CD4-positive, alpha-beta T cell treated with Interleukin-10 for 1 hour (primary cell): ENCODE data around the gene CCDC15.
A peak's percentile ranks its signal among the peaks of the same experiment; 100 is the strongest.

Source experiments
- DNase-seq: peaks from one replicate; pipeline ENCODE4 v3.0.0-alpha.2; 2020

The CCDC15 gene

DNA sequence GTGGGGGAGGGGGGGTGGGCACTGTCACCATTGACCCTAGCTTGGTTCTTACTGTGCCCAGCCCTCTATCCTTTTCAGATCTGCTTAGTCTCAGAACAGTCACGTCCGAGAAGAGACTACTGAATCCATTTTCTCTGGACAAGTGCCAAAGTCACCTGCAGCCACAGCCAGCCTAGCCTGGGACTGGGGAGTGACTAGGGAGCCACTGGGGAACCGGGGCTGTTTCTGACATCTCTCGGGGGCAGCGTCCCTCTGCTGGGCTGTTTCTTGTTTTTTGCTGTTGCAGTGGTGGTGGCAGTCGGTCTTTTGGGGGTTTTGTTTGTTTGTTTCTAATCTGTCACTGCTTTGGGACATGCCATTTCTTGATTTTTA is 117.8 kb downstream of the CCDC15 start:
- no peak for DNase-seq

DNA sequence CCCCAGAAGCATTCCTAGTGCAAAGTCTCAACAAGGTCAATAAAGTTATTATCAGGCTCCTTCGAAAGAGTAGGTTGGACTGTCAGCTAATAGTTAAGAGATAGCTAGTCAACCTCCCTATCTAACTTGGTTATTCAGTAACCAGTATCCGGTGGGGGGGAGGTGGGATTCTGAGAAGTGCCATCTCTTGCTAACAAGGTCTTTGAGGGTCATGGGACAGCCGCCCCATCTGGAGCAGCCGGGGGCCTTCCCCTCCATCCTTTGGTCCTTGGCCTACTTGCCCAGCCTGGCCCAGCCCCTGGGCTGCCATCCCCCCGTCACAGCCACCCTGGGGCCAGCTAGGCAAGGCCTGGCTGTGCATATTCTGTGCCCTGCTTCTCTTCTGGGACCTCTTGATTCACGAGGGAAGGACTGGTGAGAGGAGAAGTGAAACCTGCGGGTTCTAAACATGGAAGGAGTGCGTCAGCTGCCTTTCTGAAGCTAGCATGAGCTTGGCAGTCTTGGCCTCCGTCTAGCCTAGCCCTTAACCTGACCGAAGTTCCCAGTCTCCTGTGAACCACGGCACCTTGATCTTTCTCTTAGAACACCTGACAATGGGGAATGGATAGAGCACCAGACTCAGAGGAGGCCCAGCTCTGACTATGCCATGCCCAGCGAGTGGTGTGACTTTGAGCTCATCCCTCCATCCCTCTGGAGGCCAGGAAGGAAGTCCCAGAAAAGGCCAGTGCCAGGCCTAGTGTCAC is 118.4 kb downstream of the CCDC15 start:
- DNase-seq, result peak; percentile 15

DNA sequence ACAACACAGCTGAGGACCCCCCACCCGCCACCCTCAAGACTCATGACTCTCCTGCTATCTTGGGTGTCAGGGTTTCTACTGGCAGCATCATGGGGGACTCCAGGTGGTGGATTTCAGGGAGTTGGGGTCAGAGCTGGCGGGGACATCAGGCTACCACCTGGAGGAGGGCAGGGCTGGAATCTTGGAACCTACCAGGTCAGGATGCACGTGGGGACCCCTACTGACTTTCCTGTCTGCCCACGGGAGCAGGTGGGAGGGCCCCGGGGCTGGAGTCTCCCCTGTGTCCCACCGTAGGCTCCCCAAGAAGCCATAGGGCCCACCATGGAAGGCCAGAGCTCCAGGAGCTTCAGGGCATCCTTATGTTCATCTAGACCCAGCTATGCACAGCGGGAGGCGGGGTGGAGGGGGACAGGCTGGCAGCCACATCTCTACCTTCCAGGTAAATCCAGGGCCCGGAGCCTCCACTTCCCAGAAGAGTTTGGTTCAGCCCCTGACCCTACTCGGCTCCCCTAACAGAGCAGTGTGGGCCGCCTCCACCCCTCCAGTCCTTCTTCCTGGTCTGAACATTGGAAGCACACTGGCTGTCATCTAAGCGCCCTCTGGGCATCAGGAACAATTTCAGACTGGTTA is 119.1 kb downstream of the CCDC15 start:
- no peak for DNase-seq

DNA sequence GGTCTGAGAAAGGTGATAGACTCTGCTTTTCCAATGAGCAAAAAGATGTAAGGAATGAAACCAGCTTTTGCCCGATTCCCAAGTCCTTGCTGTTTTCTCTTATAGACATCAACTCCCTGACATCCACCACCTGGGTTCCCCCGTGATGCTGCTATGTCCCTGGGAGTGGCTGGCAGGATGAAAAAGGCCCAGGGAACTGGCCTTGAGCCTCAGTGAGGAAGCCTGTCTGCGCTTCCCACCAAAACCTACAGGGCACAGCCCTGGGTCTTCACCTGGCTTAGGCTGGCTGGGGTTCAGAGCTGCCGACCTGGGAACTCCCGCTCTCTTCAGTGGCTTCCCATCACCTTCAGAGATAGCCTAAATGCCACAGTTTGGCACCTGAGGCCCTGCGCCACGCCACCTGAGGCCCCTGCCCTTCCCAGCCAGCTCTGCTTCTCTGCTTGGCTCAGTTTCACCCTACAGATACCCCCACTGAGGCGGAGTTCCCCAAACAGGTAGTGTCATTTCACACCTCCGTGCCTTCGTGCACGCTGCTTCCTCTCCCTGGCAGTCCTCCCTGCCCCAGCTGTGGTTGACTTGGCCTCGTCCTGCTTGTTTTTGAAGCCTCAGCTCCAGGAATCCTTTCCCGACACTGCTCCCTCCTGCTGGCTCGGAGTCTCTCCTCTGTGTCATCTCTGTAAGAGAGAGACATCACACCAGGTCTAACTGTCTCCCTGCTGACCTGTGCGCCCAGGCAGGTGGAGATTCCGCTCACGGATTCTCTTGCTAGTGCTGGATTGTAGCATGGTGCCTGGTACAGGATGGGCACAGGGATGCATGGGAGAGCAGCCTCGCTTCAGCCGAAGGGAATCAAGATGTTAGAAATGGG is 119.8 kb downstream of the CCDC15 start:
- DNase-seq, result no peak

DNA sequence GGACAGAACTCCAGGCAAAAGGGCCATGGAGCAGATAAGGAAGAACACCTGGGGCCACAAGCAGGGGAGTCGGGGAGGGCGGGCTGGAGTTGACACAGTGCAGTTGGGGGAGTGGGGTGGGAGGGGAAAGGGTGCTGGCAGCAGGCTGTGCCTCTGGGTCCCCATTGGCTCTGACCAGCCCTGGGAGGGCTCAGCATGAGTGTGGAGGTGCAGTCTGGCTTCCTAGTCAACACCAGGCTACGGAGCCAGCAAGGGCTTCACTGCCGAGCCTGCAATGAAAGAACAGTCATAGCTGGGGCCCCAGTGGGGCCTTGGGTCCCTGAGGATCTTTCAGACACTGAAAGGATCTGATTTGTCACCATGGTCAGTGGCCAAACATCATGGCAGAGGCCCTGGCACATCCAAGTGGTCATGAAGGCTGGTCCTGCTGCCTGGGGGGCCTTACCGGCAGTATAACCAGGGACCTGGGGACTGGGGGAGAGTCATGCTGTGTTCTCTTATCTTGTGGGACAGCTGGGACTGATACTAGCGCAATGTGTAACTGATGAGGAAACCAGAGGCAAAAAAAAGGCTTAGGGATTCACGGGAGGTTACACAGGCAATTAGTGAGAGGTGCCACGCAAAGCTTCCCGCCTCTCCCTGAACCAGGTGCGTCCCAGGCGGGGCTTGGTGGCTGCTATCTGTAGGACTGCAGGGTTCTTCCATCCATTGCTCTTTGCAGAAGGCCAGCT is 120.7 kb downstream of the CCDC15 start:
- DNase-seq, result no peak

DNA sequence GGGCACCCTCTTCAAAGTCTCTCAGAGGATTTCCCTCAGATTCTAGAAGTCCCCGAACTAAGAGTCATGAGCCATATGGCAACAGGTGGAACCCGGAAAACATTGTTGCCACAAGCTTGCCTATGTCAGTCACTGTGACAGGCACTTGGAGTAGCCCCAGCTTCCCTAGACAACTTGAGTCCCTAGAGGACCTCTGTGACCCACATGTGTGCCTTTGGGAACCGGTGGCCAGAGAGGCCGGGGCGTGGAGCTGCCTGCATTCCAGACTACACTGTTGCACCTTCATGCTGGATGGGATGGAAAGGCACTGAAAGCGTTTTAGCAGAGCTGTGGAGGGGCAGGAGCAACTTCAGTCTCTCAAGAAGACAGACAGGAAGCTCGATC is 121.2 kb downstream of the CCDC15 start:
- no peak for DNase-seq

DNA sequence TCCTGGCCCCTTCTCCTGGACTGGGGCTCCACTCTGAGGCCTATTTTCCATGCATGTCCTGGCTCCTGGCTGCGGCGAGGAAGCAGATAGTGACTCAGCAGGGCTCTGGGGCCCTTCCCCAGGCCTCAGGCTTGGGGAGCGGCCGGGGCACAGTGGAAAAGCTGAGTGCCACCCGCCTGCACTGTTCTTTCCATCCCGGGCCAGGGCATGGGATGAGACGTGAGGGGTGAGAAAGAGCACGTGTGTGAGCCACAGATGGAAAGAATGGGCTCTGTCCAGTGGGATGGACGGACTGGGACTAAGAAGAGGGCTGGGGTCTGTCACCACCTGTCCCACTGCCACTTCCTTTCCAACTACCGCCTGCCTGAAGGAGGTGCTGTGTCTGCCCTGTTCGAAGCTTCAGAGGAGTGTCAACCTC is 121.9 kb downstream of the CCDC15 start:
- DNase-seq, result no peak

DNA sequence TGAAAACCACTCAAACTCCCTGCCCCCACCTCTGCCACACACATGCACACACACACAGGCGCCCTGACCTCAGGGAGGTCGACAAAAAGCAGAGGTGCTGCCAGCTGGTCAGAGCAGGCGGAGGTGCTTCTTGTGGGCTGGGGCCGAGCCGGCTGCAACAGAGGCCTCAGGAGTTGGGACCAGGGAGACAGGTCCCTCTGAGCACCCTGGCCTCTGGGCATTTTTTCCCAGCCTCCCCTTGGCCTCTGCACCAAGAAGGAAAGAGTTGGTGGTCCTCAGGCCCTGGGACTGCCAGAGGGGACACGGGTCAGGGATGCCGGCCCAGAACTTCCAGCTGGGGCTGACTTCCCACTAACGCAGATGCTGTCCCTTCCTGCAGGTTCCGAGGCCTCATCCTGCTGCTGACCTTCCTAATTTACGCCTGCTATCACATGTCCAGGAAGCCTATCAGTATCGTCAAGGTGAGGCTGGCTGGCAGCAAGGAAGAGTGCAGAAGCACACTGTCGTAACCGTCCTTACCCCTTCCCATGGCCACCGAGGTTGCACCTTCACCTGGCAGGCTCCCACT is 122.5 kb downstream of the CCDC15 start:
- DNase-seq, result no peak

DNA sequence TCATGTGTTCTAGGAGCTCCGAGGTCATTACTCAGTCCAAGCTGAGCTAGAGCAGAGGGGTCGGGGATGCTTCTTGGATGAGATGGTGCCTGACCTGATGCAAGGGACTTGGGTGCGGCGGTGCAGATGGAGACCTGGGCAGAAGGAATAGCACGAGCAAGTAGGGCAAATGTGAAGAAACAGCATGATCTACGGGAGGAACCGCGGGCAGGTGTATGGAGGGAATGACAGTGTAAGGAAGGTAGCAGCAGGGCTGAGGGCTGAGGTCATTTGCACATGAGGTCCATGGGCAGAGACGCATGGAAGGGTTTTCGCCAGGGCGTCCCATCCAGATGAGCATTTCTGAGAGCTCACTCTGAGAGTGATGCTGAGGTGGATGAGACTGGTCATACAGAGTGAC is 124.0 kb downstream of the CCDC15 start:
- DNase-seq, result no peak

DNA sequence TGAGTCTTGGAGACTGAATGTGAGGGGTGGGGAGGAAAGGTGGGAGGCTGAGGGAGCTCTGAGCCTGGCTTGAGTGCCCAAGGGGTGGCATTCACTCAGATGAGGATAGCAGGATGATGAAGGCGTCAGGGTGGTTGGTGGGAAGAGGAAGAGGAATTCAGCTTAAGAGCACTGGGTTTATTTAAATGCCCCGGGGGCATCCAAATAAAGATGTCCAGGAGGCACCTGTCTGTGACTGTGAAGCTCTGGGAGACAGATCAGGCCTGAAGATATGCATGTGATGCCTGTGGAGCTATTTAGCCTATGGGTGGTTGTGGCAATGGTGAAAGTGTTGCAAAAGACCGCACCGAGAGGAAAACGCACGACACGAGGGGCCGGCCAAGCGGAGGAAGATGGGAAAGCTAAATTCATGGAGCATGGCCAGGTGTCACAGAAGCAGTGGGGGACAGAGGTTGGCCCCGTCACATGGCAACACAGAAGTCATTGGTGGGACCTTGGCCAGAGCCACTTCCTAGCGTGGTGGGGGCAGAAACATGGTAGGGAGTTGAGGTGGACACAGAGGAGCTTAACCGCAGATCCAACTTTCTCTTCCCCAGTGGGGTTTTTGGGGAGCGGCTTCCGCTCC is 124.6 kb downstream of the CCDC15 start:
- DNase-seq, result no peak

DNA sequence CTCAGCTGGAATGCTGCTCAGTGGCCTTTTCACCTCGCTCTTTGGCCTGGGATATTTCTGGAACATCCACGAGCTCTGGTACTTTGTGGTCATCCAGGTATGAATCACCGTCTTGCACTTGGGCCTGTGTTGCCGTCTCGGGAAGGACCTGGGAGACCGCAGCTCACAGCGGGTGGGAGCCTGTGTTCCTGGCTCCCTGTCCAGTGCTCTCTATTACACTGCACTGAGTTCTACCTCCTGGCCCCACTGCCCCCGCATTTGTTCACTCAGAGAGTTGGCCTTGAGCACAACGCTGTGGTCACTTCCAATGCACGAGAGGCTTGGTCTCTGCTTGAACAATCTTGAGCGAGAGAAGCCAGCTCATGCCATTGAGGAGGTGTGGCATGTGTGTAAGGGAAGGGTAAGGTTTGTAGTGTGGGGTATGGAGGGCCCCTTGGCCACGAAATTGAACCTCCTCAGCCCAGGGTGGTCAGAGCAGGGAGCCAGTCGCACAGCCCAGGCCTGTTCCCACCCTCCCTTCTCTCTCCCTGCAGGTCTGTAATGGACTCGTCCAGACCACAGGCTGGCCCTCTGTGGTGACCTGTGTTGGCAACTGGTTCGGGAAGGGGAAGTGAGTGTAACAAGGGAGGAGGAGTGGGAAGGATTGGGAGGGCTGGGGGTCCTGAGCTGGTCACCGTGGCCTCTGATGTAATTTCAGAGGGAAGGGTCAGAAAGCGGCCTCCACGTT is 125.3 kb downstream of the CCDC15 start:
- no peak for DNase-seq

DNA sequence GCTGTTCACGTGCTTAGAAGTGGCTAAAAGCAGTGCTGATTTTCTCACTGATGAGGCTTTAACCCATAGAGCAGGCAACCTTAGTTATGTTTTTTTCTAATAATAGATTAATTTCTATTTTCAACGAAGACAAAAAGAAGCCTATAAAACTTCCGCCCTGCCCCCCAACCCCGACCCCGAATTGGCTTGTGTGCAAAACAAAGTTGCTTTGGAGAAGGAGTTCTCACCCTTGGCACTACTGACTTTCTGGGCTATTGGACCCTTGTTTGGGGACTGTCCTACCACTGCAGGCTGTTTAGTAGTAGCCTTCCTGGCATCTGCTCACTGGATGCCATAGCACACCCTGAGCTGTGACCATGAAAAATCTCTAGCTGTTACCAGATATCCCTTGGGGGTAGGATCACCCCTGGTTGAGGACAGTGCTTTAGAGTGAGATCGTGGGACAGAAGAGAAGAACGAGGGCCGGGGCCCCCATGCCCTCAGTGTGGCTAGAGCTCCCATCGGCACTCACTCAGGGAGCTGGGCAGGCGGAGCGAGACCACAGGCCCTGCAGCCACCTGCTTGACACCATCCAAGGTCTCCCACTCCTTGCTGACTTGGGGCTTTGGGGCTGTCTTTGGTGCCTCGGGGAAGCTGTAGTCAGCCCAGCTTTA is 126.0 kb downstream of the CCDC15 start:
- no peak for DNase-seq

DNA sequence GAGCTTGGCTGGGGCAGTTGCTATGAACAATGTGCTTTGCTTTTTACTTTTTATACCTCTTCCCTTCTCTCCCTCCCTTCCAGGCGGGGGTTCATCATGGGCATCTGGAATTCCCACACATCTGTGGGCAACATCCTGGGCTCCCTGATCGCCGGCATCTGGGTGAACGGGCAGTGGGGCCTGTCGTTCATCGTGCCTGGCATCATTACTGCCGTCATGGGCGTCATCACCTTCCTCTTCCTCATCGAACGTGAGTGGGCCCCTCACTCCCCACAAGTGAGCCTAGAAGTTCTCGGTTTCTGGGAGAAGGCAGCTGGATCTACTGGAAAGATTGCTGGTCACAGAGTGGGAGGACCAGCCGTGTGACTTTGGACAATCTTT is 126.5 kb downstream of the CCDC15 start:
- DNase-seq, result no peak

DNA sequence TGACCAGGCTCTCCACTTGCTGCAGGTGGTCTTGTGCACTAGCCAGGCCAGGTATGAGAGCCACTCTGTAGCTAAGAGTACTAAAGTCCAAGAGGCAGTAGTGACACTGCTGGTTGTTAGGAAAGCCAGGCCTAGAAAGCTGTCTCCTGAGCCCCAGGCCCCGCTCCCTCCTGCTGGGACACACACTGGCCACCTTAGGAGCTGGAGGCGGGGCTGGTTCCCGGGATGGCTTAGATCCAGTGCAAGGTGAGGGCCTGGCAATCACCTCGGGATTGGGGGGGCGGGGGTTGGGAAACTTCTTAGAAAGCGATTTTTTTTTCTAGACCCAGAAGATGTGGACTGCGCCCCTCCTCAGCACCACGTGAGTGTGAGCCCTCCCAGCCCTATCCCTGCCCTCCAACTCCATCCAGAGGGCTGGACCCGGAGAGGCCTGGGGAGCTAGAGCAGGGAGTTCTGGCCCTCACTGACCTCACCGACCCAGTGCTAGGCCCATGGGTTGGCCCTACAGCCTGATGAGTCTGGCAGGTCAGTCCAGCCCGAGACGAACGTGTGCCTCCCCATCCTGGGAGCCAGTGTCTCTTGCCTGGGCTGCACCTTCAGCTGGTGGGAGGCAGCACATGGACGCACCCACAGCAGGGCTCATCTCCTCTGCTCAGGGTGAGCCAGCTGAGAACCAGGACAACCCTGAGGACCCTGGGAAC is 127.2 kb downstream of the CCDC15 start:
- no peak for DNase-seq

DNA sequence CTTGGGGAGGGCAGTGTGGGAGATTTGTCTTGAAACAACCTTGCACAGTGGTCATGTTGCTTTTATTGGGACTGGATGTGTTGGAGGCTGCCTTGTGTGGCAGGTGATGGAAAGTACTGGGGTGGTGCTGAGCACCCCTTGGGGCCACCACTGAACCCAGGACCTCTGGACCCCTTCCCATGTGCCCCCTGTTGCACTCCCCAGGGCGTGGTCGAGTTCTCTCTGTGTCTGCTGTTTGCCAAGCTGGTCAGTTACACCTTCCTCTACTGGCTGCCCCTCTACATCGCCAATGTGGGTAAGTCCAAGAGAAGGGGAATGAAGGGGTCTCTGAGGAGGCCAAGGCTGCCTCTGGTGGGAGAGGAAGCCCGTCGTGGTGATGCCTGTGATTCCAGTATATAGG is 128.0 kb downstream of the CCDC15 start:
- no peak for DNase-seq

DNA sequence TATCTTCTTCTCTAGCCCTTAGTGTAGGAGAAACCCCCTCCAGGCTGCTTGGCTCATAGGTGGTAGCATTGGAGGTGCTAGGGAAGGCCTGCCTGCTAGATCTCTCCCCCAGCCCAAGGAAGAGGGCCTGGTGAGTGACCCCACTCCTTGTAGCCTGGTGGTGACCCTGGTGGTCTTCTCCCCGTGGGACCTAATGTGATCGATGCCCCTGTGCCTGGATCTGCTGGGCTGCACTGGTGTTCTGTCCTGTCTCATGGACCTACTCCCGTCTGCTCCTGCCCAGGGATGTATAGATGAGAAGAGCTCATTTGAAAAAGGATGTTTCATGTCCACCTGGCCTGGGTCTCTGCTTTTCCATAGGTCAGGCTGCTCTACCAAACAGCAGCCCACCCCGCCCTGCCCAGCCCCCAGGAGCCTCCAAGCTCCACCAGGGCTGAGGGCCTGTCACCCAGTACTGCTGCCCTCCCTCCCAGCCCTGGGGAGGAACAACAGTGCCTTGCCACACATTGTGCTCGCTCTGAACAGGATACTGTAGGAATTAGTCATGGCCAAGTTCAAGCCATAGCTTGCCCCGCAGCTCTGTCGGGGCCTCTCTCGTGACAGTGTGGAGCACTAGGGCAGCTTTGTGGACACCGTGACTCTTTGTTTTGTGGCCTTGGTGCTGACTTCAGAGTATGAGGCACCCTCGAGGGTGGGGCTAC is 128.8 kb downstream of the CCDC15 start:
- no peak for DNase-seq

DNA sequence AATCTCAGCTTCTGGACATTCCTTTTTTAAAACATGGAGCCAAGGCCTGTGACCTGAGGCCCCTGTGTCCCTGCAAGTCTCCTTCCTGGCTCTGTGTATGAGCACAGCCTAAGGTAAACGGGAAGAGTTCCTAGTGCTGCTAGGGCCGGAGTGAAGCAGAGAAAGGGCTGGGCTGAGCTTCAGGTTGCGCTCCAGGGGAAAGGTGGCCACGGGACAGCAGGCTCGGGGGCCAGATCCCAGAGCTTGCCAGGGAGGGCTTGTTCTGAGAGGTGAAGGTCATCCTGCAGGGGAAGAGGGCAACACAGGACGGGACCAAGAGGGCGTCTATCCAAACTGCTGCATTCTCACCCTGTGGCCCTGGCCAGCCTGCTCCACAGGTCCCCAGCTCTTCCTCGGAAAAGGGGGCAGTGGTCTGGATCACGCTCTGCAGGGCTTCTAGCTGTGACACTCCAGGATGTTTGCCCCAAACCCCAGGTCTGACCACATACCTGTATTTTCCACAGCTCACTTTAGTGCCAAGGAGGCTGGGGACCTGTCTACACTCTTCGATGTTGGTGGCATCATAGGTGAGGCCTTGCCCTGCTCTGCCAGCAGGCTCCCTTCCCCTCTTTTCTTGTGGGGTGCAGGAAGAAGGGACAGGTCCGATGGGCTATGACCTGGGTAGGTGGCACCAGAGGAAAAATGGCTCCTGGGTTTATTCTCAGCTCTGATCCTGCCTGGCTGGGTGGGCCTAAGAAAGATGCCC is 129.5 kb downstream of the CCDC15 start:
- no peak for DNase-seq

DNA sequence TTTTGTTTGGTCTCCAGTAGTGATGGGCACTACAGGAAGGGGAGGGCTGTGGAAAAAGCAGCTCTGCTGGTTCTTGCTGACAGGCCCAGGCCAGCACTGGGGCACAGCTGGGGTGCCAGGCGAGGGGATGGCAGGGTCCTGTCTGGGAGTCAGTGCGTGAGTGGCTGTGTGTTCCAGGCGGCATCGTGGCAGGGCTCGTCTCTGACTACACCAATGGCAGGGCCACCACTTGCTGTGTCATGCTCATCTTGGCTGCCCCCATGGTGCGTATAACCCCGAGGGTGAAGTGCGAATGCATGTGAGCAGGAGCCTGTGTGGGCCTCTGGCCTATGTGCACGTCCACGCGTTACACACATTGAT is 130.0 kb downstream of the CCDC15 start:
- DNase-seq, result no peak

DNA sequence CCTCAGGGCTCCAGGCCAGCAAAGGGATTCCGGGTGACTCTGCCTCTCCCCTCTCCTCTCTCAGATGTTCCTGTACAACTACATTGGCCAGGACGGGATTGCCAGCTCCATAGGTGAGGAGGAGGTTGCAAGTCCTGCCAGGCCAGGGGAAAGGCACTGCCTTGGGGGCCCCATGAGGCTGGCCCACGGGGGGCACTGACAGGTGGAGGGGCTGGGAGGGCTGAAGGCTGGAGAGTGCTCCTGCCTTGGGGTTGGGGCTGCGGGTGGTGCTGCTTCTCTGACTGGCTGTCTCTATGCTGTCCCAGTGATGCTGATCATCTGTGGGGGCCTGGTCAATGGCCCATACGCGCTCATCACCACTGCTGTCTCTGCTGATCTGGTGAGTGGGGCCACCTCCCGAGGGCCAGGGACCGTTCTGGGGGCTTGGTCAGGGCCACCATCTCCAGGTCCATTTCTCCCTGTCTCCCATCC is 130.8 kb downstream of the CCDC15 start:
- no peak for DNase-seq
